C4-2B (cell line): Measurements from ENCODE around the gene SP110.
"Not testable (repeated sequence)": the region's sequence is repeated elsewhere in the genome, so short reads cannot be mapped to it uniquely, and the experiment has no call there.

Experiments used
- H3K27ac ChIP-seq: fragments of 450-650 bp; 2 replicates; pipeline ENCODE4 v1.5.1; 2017
- ZFX ChIP-seq: fragments of 450-650 bp; IDR thresholded peaks from 2 replicates; pipeline ENCODE4 v1.6.1; 2017
- TF ChIP-seq, protein P1 (sequence below): fragments of 450-650 bp; conservative IDR thresholded peaks from 2 replicates; pipeline ENCODE4 v1.5.1; 2017; ENCODE audit warnings: mild to moderate bottlenecking

Gene SP110

DNA sequence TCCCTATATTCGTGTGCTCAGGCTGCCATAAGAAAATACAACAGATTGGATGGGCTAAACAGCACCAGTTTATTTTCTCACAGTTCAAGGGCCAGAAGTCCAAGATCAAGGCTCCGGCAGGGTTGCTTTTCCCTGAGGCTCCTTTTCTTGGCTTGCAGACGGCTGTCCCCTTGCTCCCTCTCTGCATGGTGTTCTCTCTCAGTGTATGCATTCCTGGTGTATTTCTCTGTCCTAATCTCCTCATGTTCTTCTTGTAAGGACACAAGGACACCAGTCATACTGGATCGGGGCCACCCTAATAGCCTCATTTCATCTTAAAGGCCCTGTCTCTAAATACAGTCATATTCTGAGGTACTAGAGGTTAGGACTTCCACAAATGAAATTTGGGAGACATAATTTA lies 88.4 kb downstream of the SP110 start:
- TF ChIP-seq ZFX = no peak
- TF ChIP-seq, protein P1, sequence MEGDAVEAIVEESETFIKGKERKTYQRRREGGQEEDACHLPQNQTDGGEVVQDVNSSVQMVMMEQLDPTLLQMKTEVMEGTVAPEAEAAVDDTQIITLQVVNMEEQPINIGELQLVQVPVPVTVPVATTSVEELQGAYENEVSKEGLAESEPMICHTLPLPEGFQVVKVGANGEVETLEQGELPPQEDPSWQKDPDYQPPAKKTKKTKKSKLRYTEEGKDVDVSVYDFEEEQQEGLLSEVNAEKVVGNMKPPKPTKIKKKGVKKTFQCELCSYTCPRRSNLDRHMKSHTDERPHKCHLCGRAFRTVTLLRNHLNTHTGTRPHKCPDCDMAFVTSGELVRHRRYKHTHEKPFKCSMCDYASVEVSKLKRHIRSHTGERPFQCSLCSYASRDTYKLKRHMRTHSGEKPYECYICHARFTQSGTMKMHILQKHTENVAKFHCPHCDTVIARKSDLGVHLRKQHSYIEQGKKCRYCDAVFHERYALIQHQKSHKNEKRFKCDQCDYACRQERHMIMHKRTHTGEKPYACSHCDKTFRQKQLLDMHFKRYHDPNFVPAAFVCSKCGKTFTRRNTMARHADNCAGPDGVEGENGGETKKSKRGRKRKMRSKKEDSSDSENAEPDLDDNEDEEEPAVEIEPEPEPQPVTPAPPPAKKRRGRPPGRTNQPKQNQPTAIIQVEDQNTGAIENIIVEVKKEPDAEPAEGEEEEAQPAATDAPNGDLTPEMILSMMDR = no peak
- H3K27ac ChIP-seq = no peak overlapping the region

- H3K27ac ChIP-seq = no peak overlapping the region
- TF ChIP-seq, protein P1 = no peak
- no peak for TF ChIP-seq ZFX
These were observed 89.0 kb downstream of the SP110 start for GRCh38 chr2:230130668-230131364.

DNA sequence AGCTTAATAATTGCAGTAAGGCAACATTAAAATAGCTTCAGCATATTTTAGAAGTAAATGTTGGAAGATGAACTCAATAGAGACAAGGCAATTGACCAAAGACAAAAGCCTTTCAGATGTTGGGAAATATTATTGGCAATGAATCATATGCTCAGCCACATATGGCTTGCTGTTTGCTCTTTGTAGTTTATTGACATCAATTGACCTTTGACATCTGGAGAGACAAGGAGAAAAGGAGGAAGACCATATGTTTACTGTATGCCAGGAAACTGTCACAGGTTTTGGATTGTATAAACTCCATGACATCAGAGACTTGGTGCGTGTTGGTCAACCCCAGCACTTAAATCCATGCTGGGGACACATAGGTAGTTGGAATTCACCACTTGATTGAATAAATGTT lies 90.4 kb downstream of the SP110 start:
- TF ChIP-seq, protein P1 = no peak
- TF ChIP-seq ZFX = no peak
- H3K27ac ChIP-seq = no peak overlapping the region

DNA sequence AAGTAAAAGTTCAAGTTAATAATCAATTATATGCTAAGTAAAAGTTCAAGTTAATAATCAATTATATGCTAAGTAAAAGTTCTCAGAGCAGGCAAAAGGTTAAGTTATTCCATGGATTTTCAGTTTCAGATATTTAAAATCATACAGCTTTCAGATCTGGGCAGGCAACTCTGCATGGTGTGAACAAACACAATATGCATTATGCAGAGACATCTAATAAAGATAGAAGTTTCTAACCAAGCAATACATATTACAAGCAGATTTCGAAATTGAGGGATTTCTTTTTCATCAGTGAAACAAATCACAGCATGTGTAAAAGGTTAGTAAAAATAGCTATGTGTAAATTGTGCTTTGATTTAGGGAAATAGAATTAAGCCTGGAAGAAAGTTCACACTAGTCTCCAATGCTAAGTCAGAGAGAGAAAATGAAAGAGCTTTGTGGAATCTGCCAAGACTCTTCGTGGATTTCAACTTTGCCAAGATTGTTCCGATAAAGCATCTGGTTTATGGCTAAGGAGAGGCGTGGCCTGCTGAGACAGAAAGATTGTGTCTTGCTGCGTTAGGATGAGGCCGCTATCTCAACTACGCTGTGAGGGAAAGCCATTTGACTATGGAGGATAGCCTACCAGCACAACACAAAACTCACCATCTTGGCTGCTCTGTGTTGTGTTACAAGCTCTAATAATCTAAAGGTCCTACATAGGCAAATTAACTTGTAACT lies 91.0 kb downstream of the SP110 start:
- H3K27ac ChIP-seq = no peak overlapping the region
- TF ChIP-seq, protein P1 = no peak
- TF ChIP-seq ZFX = no peak

- no peak overlapping the region for H3K27ac ChIP-seq
- no peak for TF ChIP-seq ZFX
- TF ChIP-seq, protein P1 = no peak
These were observed 92.6 kb downstream of the SP110 start for GRCh38 chr2:230127195-230127594.

GRCh38 chr2:230124757-230125431 lies 94.9 kb downstream of the SP110 start:
- TF ChIP-seq ZFX = no peak
- TF ChIP-seq, protein P1 = no peak

DNA sequence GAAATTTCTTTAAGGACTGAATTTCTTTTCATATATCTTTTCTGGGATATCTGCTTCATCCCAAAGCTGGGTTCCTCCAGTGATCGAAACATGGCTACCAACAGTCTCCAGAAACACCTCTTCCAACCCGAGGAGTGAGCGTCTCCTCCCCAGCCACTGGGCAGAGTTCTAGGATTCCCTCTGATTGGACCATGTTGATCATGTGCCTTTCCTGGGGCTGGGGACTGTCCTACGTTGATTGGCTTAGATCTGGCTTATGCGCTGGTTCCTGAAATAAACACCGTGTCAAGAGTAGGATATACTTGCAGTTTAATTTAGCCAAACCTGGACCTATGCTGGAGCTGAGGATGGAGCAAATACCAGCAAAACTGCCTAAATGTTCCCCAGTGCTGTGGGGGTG lies 95.5 kb downstream of the SP110 start:
- H3K27ac ChIP-seq = no peak overlapping the region
- TF ChIP-seq, protein P1 = no peak
- TF ChIP-seq ZFX = no peak

More at GRCh38 chr2:230124757-230125431, 94.9 kb downstream of the SP110 start:
- no peak overlapping the region for H3K27ac ChIP-seq

DNA sequence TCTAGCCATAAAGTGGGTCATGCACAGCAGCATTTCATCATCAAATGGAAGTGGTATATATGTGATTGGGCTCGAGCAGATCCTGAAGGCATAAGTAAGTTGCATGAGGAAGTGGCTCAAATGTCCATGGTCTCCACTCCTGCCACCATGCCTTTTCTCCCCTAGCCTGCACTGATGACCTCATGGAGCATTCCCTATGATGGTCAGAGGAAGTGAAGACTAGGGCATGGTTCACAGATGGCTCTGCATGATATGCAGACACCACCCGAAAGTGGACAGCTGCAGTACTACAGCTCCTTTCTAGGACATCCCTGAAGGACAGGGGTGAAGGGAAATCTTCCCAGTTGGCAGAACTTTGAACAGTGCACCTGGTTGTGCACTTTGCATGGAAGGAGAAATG lies 99.4 kb downstream of the SP110 start:
- not testable (repeated sequence) for H3K27ac ChIP-seq

DNA sequence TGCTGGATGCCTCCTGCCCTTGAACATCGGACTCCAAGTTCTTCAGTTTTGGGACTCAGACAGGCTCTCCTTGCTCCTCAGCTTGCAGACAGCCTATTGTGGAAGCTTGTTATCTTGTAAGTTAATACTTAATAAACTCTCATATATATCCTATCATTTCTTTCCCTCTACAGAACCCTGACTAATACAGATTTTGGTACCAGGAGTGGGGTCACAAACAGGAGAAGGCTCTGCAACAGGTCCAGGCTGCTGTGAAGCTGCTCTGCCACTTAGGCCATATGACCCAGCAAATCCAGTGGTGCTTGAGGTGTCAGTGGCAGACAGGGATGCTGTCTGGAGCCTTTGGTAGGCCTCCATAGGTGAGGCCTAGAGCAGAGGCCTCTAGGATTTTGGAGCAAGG lies 100.0 kb downstream of the SP110 start:
- H3K27ac ChIP-seq = not testable (repeated sequence)
